WTC11 (cell line): Measurements from ENCODE around the gene RPS10.

ENCODE experiments used
- CBFB ChIP-seq: sonication (generic); formaldehyde crosslinking; IDR thresholded peaks from 2 replicates; pipeline ENCODE4 v1.8.1; 2022; ENCODE audit warnings: mild to moderate bottlenecking, low read depth, missing genetic modification reagents
- E2F5 ChIP-seq: sonication (generic); formaldehyde crosslinking; IDR thresholded peaks from 2 replicates; pipeline ENCODE4 v1.8.1; 2022; ENCODE audit warnings: mild to moderate bottlenecking, moderate library complexity, missing genetic modification reagents
- NFYB ChIP-seq: sonication (generic); formaldehyde crosslinking; conservative IDR thresholded peaks from 2 replicates; pipeline ENCODE4 v1.8.0; 2022; ENCODE audit warnings: low read depth, missing genetic modification reagents
- TEAD1 ChIP-seq: sonication (generic); formaldehyde crosslinking; IDR thresholded peaks from 2 replicates; pipeline ENCODE4 v1.8.0; 2022; ENCODE audit warnings: mild to moderate bottlenecking, missing genetic modification reagents
- ZNF121 ChIP-seq: sonication (generic); formaldehyde crosslinking; IDR thresholded peaks from 2 replicates; pipeline ENCODE4 v1.8.0; 2023; ENCODE audit warnings: missing genetic modification reagents
- TF ChIP-seq, protein P1 (sequence below): fragments of 200-600 bp; IDR thresholded peaks from 2 replicates; pipeline ENCODE4 v1.8.0; 2022; ENCODE audit warnings: antibody characterized with exemption

- TF ChIP-seq TEAD1 (no peak), CBFB (CRISPR knock-in tag) (no peak), ZNF121 (CRISPR knock-in tag) (no peak), E2F5 (CRISPR knock-in tag) (no peak), NFYB (CRISPR knock-in tag) (no peak)
- TF ChIP-seq, protein P1, sequence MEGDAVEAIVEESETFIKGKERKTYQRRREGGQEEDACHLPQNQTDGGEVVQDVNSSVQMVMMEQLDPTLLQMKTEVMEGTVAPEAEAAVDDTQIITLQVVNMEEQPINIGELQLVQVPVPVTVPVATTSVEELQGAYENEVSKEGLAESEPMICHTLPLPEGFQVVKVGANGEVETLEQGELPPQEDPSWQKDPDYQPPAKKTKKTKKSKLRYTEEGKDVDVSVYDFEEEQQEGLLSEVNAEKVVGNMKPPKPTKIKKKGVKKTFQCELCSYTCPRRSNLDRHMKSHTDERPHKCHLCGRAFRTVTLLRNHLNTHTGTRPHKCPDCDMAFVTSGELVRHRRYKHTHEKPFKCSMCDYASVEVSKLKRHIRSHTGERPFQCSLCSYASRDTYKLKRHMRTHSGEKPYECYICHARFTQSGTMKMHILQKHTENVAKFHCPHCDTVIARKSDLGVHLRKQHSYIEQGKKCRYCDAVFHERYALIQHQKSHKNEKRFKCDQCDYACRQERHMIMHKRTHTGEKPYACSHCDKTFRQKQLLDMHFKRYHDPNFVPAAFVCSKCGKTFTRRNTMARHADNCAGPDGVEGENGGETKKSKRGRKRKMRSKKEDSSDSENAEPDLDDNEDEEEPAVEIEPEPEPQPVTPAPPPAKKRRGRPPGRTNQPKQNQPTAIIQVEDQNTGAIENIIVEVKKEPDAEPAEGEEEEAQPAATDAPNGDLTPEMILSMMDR = no peak
These were observed 8.9 kb downstream of the RPS10 start for GRCh38 chr6:34416877-34417371.
